Measurements from ENCODE around the gene KRT2.

- TF ChIP-seq NRF1 (IDR thresholded peaks at IDR 0.05; ENCODE audit: low read depth, low read length) (no peak), SAP30 (IDR thresholded peaks at IDR 0.05; ENCODE audit: insufficient read depth, insufficient replicate concordance, low read length) (no peak), POLR2A (IDR thresholded peaks at IDR 0.05; ENCODE audit: control extremely low read depth in 1 of 2, low read depth in 2 of 2, low read length in 2 of 2) (no peak), CHD2 (IDR thresholded peaks at IDR 0.05; ENCODE audit: low read length) (no peak), YY1 (IDR thresholded peaks at IDR 0.05; ENCODE audit: low read depth, low read length) (no peak), CBX5 (IDR thresholded peaks at IDR 0.05; ENCODE audit: low read depth, low read length) (no peak), SIX5 (IDR thresholded peaks at IDR 0.05; ENCODE audit: low read depth, low read length) (no peak), SRF (IDR thresholded peaks at IDR 0.05; ENCODE audit: low read depth, low read length) (no peak), EP300 (IDR thresholded peaks at IDR 0.05; ENCODE audit: borderline replicate concordance in 1 of 2, low read depth in 2 of 2, low read length in 2 of 2) (no peak)
- TF ChIP-seq, protein P1, sequence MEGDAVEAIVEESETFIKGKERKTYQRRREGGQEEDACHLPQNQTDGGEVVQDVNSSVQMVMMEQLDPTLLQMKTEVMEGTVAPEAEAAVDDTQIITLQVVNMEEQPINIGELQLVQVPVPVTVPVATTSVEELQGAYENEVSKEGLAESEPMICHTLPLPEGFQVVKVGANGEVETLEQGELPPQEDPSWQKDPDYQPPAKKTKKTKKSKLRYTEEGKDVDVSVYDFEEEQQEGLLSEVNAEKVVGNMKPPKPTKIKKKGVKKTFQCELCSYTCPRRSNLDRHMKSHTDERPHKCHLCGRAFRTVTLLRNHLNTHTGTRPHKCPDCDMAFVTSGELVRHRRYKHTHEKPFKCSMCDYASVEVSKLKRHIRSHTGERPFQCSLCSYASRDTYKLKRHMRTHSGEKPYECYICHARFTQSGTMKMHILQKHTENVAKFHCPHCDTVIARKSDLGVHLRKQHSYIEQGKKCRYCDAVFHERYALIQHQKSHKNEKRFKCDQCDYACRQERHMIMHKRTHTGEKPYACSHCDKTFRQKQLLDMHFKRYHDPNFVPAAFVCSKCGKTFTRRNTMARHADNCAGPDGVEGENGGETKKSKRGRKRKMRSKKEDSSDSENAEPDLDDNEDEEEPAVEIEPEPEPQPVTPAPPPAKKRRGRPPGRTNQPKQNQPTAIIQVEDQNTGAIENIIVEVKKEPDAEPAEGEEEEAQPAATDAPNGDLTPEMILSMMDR (IDR thresholded peaks at IDR 0.05; ENCODE audit: control extremely low read depth in 1 of 3, insufficient read depth in 1 of 3, low read depth in 1 of 3, low read length in 3 of 3), result no peak
Observed at GRCh38 chr12:52613384-52614030, 38.5 kb downstream of the KRT2 start.
